GM12864 (cell line): ENCODE data around the gene NCBP1.

ENCODE experiments used
- DNase-seq: peaks from one replicate; pipeline ENCODE4 v3.0.0-alpha.2; 2011; ENCODE audit warnings: low read depth
- H3K4me3 ChIP-seq: 2 replicates; pipeline ENCODE4 v1.5.1; 2011; ENCODE audit warnings: mild to moderate bottlenecking, low read depth, low read length, control low read depth
- TF ChIP-seq, protein P1 (sequence below): IDR thresholded peaks from 2 replicates; pipeline ENCODE4 v1.5.1; 2011; ENCODE audit warnings: low read depth, mild to moderate bottlenecking, moderate library complexity, low read length, control low read depth, inconsistent platforms; ENCODE audit errors: missing control alignments

Gene NCBP1

GRCh38 chr9:97714435-97714834 lies 80.8 kb downstream of the NCBP1 start:
- TF ChIP-seq, protein P1, sequence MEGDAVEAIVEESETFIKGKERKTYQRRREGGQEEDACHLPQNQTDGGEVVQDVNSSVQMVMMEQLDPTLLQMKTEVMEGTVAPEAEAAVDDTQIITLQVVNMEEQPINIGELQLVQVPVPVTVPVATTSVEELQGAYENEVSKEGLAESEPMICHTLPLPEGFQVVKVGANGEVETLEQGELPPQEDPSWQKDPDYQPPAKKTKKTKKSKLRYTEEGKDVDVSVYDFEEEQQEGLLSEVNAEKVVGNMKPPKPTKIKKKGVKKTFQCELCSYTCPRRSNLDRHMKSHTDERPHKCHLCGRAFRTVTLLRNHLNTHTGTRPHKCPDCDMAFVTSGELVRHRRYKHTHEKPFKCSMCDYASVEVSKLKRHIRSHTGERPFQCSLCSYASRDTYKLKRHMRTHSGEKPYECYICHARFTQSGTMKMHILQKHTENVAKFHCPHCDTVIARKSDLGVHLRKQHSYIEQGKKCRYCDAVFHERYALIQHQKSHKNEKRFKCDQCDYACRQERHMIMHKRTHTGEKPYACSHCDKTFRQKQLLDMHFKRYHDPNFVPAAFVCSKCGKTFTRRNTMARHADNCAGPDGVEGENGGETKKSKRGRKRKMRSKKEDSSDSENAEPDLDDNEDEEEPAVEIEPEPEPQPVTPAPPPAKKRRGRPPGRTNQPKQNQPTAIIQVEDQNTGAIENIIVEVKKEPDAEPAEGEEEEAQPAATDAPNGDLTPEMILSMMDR = no peak
- DNase-seq = no peak
- H3K4me3 ChIP-seq = no peak overlapping the region

DNA sequence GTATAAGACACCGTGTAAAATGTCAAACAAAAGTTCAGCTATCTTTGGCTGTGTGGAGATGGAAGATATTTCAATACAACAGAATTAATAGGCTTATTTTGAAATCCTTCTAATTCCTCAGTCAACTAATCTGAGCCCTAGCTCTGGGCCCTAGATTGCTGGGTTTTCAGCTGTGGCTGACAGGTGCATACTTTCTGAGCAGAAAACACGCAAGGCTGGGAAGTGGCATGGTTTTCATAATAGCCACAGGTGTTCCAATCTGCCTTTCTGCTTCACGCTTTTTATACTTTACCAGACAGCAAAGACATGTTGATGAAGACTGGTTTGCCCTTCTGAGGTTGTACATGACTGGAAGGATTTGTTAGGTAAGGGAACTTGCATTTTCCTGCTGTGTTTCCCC lies 84.2 kb downstream of the NCBP1 start:
- TF ChIP-seq, protein P1 = no peak
- DNase-seq = no peak
- H3K4me3 ChIP-seq = no peak overlapping the region

DNA sequence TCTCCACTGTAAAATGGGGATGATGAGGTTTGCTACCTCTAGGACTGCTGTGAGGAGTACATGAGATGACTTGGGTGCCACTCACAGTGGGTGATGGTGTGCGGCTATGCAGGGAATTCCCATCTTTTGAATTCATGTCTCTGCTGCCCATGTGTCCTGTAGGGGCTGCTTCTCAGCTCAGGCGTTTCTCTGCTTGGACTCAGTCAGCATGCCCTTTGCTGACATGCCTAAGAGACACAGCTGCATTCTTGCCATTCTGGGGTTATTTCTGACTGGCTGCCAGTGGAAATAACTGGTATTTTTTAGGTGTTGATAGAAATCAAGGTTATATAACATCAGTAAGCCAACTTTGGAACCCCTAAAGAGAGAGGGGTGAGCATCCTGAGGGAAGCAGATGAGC lies 87.8 kb downstream of the NCBP1 start:
- no peak overlapping the region for H3K4me3 ChIP-seq
- DNase-seq = no peak
- TF ChIP-seq, protein P1 = no peak

DNA sequence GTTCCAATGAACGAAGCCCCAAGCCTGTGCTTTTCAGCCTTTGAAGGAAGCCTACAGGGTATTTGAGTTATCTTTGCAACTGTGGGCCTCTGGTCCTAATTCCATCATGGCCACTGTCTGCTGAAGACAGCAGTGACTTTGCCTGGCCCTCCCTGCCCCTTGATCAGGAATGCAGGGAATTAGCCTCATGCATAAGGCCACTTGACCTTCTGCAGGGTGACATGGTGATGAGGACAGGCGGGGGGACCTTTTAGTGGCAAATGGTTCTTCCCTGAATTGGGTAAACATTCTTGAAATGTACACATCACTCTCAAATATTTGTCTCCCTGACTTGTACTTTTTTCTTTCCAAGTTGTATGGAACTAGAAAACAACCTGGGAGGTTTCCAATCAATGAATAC lies 88.7 kb downstream of the NCBP1 start:
- TF ChIP-seq, protein P1 = no peak

More for the DNA sequence above, 88.7 kb downstream of the NCBP1 start:
- no peak for DNase-seq
- H3K4me3 ChIP-seq = no peak overlapping the region
